CD4-positive, alpha-beta T cell treated with Interferon gamma for 1 hour (primary cell): ENCODE measurements around the gene TMEM120B.

Experiments
- DNase-seq: peaks from one replicate; pipeline ENCODE4 v3.0.0-alpha.2; 2020

Gene TMEM120B

DNA sequence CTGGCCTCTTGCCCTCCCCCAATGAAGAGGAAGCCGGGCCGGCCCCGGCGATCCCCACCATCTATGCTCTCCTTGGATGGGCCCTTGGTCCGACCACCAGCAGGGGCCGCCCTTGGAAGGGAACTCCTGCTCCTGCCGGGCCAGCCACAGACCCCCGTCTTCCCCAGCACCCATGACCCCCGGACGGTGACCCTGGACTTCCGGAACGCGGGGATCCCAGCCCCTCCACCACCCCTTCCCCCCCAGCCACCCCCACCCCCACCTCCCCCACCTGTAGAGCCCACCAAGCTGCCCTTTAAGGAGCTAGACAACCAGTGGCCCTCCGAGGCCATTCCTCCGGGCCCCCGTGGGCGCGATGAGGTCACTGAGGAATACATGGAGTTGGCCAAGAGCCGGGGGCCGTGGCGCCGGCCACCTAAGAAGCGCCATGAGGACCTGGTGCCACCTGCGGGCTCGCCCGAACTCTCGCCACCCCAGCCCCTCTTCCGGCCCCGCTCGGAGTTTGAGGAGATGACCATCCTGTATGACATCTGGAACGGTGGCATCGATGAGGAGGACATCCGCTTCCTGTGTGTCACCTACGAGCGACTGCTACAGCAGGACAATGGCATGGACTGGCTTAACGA lies 110.7 kb downstream of the TMEM120B start:
- DNase-seq = no peak

DNA sequence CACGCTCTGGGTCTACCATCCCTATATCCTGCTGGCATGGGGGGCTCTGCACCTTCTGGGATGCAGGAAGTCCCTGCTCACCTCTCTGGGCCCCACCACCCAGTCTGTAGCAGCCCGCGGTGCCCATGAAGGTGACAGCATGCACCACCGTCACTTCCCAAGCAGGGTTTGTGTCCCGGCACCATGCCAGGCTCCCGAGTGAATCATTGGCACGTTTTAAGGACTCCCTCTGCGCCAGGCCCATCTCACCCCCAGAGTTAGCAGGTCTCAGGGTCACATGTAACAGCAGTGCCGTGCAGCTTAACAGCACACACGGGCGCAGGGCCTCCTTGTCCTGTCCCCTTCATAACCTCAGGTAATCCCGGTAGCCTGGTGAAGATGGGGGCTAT lies 111.2 kb downstream of the TMEM120B start:
- no peak for DNase-seq

- DNase-seq = no peak
Observed at GRCh38 chr12:121825041-121825523, 112.5 kb downstream of the TMEM120B start.

GRCh38 chr12:121826318-121827150 lies 114.0 kb downstream of the TMEM120B start:
- DNase-seq = no peak

- DNase-seq = no peak
Observed at GRCh38 chr12:121827351-121828099, 115.0 kb downstream of the TMEM120B start.

DNA sequence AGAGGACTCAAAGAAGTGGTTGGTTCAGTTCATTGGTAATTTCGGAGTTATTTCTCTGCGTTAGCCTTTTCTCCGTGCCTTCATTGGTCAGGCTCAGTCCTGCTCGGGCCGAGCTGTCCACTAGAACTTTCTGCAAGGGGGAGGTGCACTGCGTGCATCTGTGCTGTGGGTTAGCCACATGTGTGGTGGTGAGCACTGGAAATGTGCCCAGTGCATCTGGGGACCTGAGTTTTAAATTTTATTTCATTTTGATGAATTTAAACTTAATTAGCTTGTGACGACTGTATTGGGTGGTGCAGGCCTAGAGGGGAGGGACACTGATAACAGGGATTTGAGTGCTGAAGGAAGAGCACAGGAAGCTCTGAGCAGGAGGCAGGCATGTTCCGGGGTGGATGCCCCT lies 115.8 kb downstream of the TMEM120B start:
- no peak for DNase-seq

DNA sequence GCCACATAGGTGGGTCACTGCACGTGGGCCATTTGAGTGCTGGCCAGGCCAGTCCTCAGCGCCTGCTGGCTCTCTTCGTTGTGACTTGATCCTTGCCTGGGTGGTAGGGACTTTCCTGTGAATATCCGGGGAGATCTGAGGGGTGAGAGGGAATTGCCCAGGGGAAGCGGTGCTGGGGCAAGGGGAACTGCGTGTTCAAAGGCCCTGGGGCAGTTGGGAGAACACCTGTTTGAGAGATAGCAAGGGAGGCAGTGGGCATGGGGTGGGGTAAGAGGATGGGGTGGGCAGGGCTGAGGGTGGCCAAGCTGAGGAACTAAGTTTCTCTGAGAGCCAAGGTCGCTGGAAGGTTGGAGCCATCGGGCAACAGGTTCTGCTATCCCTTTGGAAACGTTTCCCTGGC lies 116.3 kb downstream of the TMEM120B start:
- no peak for DNase-seq

DNA sequence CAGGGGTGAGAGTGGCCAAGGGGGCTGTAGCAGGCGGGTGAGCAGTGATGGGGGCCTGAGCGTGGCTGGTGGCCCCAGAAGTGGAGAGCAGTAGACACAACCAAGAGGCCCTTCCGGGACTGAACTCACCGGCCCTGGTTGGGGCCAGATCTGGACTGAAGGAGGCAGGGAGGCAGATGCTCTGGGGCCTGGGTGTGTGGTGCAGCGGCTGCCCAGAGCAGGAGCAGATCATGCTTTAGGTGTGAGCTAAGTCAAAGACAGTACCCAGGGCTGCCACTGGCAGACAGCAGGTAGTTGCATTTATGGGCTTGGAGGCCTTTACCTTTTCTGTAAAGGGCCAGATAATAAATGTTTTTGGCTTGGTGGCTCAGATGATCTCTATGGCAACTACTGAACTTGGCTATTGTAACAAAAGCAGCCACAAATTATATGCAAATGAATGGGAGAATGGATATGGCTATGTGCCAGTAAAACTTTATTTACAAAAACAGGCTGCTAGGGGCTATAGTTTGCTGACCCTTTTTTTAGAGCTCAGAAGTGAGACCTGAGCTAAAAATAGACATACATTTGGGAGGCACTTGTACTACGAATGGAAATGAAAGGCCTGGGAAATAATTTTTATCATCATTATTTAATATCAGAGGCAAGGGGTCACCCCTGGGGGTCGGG lies 116.8 kb downstream of the TMEM120B start:
- no peak for DNase-seq

- no peak for DNase-seq
Observed at GRCh38 chr12:121830134-121830533, 117.6 kb downstream of the TMEM120B start.

GRCh38 chr12:121830588-121831265 lies 118.2 kb downstream of the TMEM120B start:
- no peak for DNase-seq
